Renal pelvis (tissue), 4 donors: Measurements from ENCODE around the gene WASF3. TPM values are rescaled to one million over a fixed set of nuclear protein-coding genes. Genes with fewer than 3 reads are reported as not detected.

Source experiments
- DNase-seq: peaks from one replicate; pipeline ENCODE4 v3.0.0-alpha.2; 2013
- polyA plus RNA-seq, 3 donors: library from polyadenylated mRNA; unstranded; fragments of 120-200 nt; gene quantifications; one replicate each; pipeline ENCODE4 v1.2.1, GENCODE V29; 2013; ENCODE audit not compliant: insufficient read length in 3 of 3

Gene WASF3
- polyA plus RNA-seq, 3 donors: 41.4 to 54.2 (median 47.7) TPM

GRCh38 chr13:26584713-26585112 is 27.2 kb downstream of the WASF3 start:
- DNase-seq: no peak

GRCh38 chr13:26585136-26585535 is 27.7 kb downstream of the WASF3 start:
- no peak for DNase-seq

- DNase-seq: no peak
These were observed 29.8 kb downstream of the WASF3 start for GRCh38 chr13:26587251-26587650.

GRCh38 chr13:26589226-26589625 is 31.7 kb downstream of the WASF3 start:
- DNase-seq: no peak

- DNase-seq: no peak
These were observed 32.3 kb downstream of the WASF3 start for GRCh38 chr13:26589754-26590153.

- no peak for DNase-seq
These were observed 32.9 kb downstream of the WASF3 start for GRCh38 chr13:26590379-26590778.

- DNase-seq: no peak
These were observed 33.5 kb downstream of the WASF3 start for GRCh38 chr13:26590951-26591350.

GRCh38 chr13:26591672-26592071 is 34.2 kb downstream of the WASF3 start:
- DNase-seq: no peak

GRCh38 chr13:26593661-26594060 is 36.2 kb downstream of the WASF3 start:
- DNase-seq: no peak

- DNase-seq: no peak
These were observed 36.9 kb downstream of the WASF3 start for GRCh38 chr13:26594363-26594762.

- no peak for DNase-seq
These were observed 39.0 kb downstream of the WASF3 start for GRCh38 chr13:26596458-26596857.

- no peak for DNase-seq
These were observed 41.9 kb downstream of the WASF3 start for GRCh38 chr13:26599403-26599802.

GRCh38 chr13:26599860-26600259 is 42.4 kb downstream of the WASF3 start:
- peak; percentile 63 for DNase-seq

- no peak for DNase-seq
These were observed 42.9 kb downstream of the WASF3 start for GRCh38 chr13:26600343-26600742.

- no peak for DNase-seq
These were observed 44.2 kb downstream of the WASF3 start for GRCh38 chr13:26601669-26602068.

- no peak for DNase-seq
These were observed 45.3 kb downstream of the WASF3 start for GRCh38 chr13:26602783-26603182.

- DNase-seq: no peak
These were observed 47.5 kb downstream of the WASF3 start for GRCh38 chr13:26604784-26605545.

- no peak for DNase-seq
These were observed 48.4 kb downstream of the WASF3 start for GRCh38 chr13:26605845-26606244.

GRCh38 chr13:26606631-26607030 is 49.1 kb downstream of the WASF3 start:
- DNase-seq: no peak

GRCh38 chr13:26614721-26615120 is 57.2 kb downstream of the WASF3 start:
- no peak for DNase-seq

- DNase-seq: no peak
These were observed 58.6 kb downstream of the WASF3 start for GRCh38 chr13:26616126-26616525.

- no peak for DNase-seq
These were observed 61.2 kb downstream of the WASF3 start for GRCh38 chr13:26618726-26619125.

- no peak for DNase-seq
These were observed 61.9 kb downstream of the WASF3 start for GRCh38 chr13:26619358-26619757.

GRCh38 chr13:26621731-26622401 is 64.4 kb downstream of the WASF3 start:
- no peak for DNase-seq
